ENCODE results near the gene FGF23.
"Not testable (repeated sequence)": the region's sequence is repeated elsewhere in the genome, so short reads cannot be mapped to it uniquely, and the experiment has no call there.

Gene FGF23

DNA sequence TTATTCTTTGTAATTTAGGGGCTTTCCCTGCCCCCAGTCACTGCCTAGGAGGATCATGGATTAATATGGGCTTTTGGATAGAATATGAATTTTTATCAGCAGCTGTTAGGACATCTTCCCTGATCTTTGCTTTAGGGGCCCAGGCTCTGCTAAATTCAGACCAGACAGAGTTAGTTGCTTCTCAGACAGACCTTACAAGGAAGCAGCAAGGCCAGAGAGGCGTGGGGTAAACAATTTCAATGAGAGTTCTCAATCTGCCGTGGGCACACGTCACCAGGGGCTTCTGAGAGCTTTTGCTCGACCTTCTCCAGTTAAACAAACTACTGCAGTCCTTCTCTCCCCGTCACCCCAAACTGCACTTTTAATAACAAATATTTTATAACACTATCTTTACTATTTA, 38.4 kb upstream of the FGF23 start:
- no peak overlapping the region for H3K27ac ChIP-seq
- no peak for TF ChIP-seq ZFX (IDR thresholded peaks at IDR 0.05; ENCODE audit: borderline replicate concordance)
- TF ChIP-seq, protein P1, sequence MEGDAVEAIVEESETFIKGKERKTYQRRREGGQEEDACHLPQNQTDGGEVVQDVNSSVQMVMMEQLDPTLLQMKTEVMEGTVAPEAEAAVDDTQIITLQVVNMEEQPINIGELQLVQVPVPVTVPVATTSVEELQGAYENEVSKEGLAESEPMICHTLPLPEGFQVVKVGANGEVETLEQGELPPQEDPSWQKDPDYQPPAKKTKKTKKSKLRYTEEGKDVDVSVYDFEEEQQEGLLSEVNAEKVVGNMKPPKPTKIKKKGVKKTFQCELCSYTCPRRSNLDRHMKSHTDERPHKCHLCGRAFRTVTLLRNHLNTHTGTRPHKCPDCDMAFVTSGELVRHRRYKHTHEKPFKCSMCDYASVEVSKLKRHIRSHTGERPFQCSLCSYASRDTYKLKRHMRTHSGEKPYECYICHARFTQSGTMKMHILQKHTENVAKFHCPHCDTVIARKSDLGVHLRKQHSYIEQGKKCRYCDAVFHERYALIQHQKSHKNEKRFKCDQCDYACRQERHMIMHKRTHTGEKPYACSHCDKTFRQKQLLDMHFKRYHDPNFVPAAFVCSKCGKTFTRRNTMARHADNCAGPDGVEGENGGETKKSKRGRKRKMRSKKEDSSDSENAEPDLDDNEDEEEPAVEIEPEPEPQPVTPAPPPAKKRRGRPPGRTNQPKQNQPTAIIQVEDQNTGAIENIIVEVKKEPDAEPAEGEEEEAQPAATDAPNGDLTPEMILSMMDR (IDR thresholded peaks at IDR 0.05), result no peak

DNA sequence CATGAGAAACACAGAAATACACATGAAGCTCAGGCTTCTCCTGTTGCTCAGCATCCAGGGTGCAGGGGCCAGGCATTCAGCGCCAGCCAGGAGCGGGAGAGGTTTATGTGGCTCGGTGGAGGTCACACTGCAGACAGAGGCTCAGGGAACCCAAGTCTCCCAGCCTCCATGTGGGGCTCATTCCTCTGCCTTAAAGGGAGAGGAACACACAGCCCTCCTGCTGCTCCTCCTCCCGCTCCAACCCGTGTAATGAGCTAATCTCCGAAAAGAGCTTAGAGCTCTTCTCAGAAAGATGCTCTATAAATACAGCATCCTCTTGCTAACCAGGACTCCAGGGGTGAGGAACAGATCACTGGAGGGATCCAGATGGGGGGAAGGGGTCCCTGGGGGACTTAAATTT, 37.9 kb upstream of the FGF23 start:
- H3K27ac ChIP-seq, result no peak overlapping the region
- TF ChIP-seq ZFX (IDR thresholded peaks at IDR 0.05; ENCODE audit: borderline replicate concordance), result no peak
- TF ChIP-seq, protein P1 (IDR thresholded peaks at IDR 0.05), result no peak

DNA sequence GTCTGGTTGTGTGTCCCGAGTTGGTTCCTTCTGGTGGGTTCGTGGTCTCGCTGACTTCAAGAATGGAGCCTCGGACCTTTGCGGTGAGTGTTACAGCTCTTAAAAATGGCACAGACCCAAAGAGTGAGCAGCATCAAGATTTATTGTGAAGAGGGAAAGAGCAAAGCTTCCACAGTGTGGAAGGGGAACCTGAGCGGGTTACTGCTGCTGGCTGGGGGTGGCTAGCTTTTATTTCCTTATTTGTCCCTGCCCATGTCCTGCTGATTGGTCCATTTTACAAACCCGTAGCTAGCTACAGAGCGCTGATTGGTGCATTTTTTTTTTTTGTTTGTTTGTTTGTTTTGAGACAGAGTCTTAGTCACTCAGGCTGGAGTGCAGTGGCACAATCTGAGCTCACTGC, 36.8 kb upstream of the FGF23 start:
- TF ChIP-seq ZFX (IDR thresholded peaks at IDR 0.05; ENCODE audit: borderline replicate concordance), result no peak
- TF ChIP-seq, protein P1 (IDR thresholded peaks at IDR 0.05), result no peak
- no peak overlapping the region for H3K27ac ChIP-seq

DNA sequence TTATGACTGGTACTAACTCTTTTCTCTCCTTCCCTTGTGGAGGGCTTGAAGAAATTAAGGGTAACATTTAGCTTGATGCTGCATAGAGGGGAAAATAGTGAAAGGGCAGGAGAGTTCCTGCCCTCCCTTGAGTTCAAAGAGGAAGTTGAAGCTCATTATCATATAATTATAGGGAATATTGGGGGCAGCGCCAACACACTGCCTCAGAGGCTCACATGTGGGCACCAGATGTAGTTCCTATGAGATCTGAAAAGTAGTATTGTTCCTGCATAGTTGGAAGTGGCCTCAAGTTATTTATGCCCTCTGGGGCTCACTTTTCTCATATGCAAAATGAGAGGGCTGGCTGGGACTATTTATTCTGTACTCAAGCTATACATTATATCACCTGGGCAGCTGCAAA, 33.0 kb upstream of the FGF23 start:
- no peak overlapping the region for H3K27ac ChIP-seq
- TF ChIP-seq ZFX (IDR thresholded peaks at IDR 0.05; ENCODE audit: borderline replicate concordance), result no peak
- TF ChIP-seq, protein P1 (IDR thresholded peaks at IDR 0.05), result no peak

DNA sequence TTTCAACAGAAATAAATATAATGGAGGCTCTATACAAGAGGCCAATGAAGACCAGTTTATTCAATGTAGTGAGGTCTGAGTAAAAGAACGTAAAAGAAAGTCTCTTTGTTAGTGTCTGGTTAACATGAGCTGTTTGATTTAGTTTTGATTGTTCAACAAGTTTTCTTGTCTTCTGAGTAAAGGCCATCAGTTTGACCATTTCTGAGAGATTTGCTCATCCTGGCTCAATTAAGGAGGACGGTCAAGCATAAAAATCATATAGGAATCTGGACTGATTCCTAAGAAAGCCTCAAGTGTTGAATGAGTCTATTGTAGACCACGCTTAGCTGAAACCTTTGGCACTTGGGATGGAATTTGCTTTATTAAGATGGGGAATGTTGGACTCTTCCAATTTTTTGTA, 32.5 kb upstream of the FGF23 start:
- TF ChIP-seq, protein P1 (IDR thresholded peaks at IDR 0.05), result no peak
- no peak for TF ChIP-seq ZFX (IDR thresholded peaks at IDR 0.05; ENCODE audit: borderline replicate concordance)
- no peak overlapping the region for H3K27ac ChIP-seq

DNA sequence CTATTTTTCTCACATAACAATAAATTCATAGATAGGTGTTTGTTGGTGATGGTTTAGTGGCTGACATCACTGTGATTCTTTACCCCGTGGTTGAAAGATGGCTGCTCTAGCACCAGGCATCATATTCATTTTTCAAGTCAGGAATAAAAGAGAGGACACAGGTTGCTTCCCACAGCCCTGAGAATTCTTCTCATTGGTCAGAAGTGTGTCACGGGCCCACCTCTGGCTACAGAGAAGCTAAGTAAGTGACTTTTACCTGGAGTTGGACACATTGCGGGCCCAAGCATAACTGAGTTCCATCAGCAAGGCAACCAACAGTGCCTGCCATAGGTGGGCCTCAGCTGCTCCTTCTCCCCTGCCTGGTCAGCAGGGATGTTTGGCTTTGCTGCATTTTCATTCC, 27.6 kb upstream of the FGF23 start:
- H3K27ac ChIP-seq, result no peak overlapping the region
- TF ChIP-seq, protein P1 (IDR thresholded peaks at IDR 0.05), result no peak
- TF ChIP-seq ZFX (IDR thresholded peaks at IDR 0.05; ENCODE audit: borderline replicate concordance), result no peak

DNA sequence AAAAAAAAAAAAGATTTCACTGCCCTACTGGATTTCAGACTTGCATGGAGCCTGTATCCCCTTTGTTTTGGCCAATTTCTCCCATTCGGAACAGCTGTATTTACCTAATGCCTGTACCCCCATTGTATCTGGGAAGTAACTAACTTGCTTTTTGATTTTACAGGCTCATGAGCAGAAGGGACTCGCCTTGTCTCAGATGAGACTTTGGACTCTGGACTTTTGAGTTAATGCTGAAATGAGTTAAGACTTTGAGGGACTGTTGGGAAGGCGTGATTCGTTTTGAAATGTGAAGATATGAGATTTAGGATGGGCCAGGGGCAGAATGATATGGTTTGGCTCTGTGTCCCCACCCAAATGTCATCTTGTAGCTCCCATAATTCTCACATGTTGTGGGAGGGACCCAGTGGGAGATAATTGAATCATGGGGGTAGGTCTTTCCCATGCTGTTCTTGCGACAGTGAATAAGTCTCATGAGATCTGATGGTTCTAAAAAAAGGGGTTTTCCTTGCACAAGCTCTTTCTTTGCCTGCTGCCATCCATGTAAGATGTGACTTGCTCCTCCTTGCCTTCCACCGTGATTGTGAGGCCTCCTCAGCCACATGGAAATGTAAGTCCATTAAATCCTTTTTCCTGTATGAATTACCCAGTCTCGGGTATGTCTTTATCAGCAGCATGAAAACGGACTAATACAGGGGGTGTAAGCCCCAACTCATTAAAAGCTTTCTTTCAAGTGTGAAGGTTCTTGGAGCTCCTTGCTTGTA, 25.5 kb upstream of the FGF23 start:
- not testable (repeated sequence) for H3K27ac ChIP-seq

DNA sequence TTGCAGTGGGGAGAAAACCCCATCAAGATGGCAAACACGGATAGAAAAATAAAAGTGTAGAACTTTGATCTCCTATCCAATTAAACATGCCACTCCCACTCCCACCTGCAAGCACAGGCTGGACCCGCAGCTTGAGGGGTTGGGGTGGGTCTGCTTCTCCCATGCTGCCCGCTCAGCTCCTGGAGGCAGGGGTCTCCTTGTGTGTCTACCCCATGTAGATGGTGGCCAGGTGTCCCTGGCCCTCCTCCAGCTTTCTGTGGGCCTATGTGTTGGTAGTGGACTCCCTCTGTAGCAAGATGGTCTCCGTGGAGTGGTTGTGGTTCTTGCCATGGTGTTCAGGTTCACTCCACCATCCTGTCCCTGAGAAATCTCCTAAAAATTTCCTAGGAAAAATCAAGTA, 23.5 kb upstream of the FGF23 start:
- no peak overlapping the region for H3K27ac ChIP-seq
- TF ChIP-seq ZFX (IDR thresholded peaks at IDR 0.05; ENCODE audit: borderline replicate concordance), result no peak
- TF ChIP-seq, protein P1 (IDR thresholded peaks at IDR 0.05), result no peak

Measured in 22Rv1 (cell line).